T1000 (cell line): ENCODE data around the gene AFAP1.

Experiments used
- DNase-seq: peaks from one replicate; lab custom pipeline; 2025; ENCODE audit warnings: mixed read lengths; lab: John Stamatoyannopoulos, UW

Gene AFAP1

DNA sequence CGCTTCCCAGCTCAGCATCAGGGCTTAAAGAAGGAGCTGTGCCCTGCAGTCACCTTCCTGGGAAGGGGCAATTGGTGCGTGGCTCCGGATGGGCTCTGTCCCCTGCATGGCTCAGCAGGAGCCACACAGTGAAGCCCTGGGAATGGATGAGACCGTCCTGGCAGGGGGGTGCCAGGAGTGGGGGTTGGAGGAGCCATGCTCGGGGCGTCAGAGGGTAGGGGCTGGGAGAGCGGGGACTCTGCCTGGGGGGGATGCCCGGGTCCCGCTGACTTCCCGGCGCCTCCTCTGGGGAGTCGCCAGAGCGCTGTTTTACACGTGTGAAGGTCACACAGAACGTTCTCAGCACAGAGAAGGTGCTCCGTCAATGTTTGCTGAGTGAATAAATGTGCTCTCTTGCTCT is 184.1 kb downstream of the AFAP1 start:
- no peak for DNase-seq

DNA sequence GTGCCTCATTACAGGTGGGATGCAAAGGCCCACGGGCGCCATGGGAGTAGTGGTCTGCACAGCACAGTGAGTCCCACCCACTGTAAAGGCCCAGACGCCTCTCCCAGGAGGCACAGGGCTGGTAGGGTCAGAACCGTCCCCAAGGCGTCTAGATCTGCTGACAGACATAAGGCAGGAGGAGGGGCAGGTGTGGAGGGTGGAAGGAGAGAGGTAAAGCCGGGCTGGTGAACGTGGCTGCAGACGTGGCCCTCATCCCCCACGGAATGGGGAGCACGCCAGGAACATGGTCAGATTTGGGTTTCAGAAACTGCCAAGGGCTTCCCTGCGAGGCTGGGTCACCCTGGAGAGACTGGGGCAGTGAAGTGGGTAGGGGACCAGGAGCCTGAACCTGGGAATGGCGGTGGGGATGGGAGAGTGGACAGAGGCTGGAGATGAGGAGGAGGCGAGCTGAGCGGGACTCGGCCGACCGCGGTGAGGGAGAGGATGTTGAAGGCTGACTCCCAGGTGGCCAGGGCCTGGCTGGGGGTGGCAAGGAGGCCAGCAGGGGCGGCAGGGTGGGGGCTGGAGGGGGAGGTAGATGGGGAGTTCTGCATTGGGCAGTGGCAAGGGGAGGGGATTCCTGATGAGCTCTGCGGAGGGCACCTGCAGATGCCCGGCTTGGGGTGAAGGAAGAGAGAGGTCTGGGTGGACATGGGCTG is 184.9 kb downstream of the AFAP1 start:
- DNase-seq, result no peak

GRCh38 chr4:7753931-7754465 is 185.7 kb downstream of the AFAP1 start:
- DNase-seq, result no peak

DNA sequence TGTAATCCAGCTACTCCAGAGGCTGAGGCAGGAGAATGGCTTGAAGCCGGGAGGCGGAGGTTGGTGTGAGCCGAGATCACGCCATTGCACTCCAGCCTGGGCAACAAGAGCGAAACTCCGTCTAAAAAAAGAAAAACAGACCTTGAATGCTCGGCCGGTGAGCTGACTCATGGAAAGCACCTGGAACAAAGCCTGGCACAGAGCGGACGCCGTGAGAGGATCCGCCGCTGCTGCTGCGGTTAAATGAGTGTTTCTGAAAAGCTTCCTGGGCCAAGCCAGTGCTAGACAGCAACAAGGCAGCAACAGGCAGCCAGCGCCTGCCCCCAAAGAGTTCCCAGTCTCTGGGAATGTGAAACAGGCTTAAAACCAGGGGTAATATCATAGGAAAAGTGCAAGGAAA is 186.4 kb downstream of the AFAP1 start:
- no peak for DNase-seq

DNA sequence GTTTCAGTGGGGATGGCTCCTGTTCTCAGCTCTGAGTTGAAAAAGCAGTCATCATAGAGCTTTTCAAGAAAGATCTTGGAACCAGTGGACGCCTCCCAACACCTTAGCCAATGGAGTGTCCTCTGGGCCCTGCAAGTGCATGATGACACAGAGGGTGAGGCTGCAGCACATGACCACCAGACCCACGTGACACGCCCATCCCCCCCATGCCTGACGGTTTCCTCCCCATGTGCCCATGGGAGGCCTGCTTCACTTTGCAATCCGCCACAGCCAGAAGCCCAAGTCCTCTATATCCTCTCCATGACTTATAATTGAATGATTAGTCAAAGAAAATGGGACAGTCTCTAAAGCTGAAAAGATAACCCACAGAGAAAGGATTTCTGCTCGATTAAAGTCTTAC is 187.0 kb downstream of the AFAP1 start:
- no peak for DNase-seq

GRCh38 chr4:7750972-7751371 is 188.7 kb downstream of the AFAP1 start:
- DNase-seq, result no peak

GRCh38 chr4:7750523-7750922 is 189.1 kb downstream of the AFAP1 start:
- DNase-seq, result no peak

DNA sequence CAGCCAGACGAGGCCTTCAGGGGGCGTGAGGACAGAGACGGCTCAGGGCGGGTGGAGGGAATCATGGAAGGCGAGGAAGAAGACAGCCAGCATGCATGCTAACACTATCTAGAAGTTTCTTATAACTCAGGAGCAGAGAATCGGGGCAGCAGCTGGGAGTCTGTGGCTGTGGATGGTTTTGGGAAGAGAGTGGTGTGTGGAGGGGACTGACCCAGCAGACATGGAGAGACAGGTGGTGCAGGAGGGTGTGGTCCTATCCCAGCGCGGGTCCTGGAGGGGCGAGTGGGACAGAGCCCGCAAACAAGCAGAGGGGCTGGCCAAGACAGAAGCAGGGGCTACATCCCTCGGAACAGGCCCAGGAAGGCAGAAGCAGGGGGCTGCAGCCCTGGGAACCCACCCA is 192.1 kb downstream of the AFAP1 start:
- no peak for DNase-seq

GRCh38 chr4:7747062-7747385 is 192.6 kb downstream of the AFAP1 start:
- no peak for DNase-seq

DNA sequence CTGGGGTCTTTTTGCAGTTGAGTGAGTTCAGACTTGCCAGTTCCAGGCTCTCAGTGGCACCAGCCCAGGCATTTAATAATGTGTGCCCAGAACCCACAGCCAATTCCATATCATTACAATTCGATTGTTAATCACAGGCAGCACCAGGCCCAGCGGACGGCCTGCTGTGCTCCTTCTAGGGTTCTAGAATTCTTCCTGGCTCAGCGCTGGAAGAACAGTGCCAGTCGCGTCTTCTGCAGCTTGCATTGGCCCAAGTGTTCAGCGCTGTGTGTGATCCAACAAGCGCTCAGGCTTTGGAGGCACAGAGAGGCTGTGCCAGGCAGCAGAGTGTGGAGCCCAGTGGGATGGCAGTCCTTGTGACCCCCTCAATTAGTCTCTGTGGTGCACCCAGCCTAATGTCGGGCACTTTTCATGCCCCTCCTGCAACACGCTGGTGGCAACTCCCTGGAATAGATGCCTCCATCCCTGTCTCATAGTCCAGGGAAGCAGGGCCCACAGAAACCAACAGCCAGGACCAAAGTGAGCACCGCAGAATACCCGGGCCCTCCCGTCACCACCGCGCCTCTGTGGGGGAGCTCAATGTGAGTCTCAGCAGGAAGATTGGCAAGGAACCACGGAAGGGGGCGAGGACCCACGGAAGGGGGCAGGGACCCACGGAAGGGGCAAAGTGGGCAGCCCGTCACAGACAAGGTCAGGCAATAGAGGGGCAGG is 193.2 kb downstream of the AFAP1 start:
- no peak for DNase-seq

DNA sequence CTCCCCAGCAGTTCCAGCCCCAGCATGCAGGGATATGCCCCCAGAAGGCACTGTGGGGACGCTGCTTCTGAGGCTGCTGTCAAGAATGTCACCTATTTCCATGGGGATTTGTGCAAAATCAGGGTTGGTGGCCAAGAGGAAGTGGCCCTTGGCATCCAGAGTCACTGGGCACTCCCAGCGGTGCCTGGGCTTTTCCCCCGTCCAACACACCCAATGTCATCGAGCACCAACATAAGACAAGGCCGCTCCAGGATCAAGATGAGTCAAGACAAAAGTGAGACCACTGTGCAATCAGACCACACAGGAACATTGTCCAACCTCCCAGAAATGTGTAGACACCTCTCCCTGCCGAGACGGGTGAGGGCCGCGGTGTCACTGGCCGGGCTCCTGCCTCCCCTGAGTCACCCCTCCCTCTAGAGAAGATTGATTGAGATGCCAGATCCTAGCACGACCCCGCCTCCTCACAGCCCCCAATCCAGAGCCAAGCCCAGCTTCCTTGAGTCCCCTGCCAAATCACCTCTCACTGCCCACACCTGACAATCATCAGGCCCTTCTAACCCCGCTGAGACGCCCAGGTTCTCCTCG is 194.3 kb downstream of the AFAP1 start:
- DNase-seq, result no peak

DNA sequence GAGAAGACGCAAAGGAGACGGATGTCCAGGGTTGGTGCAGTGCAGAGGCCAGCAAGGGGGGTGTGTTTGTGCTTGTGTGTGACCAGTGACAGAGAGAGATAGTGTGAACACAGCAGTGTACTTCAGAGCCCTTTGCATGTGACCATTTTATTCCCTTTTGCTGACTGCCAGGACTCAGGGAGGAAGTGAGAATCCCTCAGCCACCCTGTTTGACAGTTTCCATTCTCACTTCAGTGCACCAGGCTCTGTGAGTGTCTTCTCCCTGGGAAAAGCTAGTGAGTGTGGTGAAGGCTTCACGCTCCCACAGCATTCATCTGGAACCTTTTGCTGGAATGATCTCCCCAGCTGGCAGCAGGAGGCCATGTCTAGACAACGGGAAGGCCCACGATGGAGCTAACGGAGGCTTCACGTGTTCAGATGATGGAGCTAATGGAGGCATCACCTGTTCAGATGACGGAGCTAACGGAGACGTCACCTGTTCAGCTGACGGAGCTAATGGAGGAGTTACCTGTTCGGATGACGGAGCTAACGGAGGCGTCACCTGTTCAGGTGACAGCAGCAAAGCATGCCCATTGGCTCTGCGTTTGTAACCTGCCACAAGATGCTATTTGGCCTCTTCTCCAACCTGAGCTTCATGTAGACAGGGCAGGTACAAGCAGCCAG is 195.4 kb downstream of the AFAP1 start:
- no peak for DNase-seq

DNA sequence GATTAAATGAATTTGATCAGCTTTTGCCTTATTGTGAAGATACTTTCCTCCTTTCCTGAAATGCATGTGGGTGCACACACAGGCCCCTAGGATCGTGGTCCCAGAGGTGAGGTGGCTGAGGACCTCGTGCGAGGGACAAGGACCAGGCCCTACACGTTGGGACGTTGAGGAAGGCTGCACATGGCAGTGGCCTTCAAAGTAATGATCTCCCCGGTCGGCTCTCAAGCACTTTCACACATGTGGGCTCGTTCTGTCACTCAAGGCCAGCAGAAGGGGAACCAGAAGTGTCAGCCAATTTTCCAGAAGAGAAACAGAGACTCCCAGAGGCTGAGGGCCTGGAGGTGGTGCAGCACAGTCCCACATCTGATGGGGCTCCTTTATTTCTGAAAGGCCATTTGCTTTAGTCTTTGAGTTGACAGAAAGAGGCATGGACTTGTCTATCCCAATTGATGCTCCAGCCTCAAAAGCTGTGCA is 196.8 kb downstream of the AFAP1 start:
- DNase-seq, result no peak

DNA sequence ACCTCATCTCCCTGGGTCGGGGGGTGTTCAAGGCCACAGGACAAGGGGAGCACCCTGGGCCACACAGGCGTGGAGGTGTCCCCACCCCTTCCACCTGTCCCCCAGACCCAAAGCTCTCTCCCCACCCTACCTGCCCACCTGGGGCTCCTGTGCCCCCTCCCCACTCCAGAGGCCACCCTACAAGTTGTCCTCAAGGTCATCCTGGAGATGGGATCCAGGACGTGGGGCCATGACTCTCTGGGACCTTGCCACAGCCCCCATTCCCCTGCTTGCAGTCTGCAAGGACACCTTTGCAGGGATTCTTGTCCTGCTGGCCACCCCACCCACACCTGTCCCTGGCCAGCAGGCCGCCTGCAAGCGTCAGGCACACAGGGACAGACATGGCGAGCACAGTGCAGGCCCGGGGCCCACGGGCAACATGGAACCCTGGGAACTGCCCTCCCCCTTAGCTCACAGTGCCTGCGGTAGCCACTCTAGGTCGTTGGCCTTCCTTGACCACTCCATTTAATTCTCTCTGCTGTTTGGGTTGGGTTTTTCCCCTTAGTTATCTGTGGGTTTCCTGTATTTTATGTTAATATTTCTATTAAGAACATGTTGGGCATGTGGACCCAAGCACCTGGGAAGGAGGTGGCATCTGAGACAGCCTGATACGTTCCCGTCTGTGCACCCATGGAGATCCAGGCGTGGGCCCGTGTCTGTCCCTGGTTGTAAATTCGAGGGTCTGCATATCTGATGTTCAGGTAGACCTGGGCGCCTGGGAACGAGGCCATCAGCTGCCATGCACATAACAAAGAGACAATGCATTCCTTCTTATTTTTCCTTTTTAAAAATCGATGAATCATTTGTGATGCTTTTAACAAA is 197.5 kb downstream of the AFAP1 start:
- no peak for DNase-seq

GRCh38 chr4:7740866-7741525 is 198.7 kb downstream of the AFAP1 start:
- DNase-seq, result no peak

DNA sequence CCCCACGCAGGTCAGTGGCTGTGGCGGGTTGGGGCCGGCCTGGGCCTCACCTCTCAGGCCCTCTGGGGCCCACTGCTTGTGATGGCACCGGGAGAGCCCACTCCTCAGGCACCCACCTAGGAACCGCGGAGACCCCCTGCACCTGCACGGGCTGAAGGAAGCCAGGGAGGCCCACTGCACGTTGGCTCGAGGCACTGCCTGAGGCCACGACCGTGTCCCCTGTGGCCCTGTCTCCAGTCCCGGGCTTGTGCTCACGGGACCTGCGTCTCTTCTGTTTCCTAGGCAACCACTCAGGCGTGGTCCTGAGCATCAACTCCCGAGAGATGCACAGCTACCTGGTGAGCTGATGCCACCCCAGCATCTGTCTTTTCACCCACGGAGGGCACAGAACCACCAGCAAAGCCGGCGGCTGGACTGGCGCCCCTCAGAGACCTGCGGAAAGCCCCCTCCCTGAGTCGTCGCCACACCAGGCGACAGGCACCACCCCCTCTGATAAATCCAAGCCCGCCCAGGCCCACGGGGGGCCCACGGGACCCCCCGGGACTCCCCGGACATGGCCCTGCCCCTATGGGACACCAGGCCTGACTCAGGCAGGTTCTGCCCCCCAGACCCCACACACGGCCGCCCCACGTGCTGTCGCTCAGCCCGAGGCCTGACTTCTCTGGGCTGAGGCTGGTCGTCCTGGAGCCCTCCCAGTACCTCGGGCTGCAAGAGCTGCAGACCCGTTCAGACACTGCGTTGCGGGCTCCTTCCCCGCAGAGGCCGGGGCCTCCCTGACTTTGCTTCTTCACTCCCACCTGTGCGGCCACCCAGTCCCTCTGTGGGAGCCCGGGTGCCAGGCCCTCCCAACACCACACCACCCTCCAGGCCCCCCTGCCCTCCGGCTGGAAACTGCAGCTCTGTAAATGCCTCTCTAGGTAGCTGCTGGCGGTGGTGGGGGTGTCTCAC is 199.5 kb downstream of the AFAP1 start:
- no peak for DNase-seq

DNA sequence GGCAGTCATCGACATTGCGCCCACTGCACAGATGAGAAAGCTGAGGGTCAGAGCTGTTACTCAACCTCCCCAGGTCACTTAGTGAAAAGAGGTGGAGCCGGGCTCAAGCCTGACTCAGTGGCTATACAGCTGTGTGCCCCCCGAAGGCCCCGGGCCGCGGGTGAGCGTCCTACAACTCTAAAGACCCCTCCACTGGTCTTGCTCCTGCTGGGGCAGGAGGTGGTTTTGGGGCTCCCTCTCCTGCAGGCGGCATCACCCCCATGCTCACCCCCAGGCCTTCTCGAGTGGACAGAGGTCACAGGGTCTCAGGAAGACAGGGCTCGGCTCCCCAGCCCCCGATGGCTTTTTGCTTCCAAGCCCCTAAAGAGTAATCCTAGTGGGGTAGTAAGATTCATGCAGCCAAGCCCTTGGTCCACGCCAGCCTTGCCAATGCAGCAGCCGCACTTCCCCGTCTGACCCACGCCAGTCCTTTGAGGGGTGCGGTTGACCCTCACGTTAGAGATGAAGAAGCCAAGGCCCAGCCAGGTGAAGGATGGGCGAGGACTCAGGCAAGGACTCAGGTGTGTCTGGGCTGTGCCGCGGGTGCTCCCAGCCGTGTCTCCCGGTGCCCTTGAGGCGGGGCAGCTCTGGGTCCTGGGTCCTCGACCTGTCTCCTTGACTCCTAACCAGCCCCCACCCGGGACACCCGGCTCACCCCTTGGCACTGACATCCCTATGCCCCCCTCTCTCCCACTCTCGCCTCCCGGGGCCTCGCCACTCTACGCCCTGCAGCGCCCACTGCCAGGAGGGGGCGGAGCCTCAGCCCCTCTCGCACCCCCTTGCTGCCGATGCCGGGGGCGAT is 200.4 kb downstream of the AFAP1 start:
- DNase-seq, result no peak

- no peak for DNase-seq
Measured at GRCh38 chr4:7738458-7739076, 201.1 kb downstream of the AFAP1 start.
